Measurements from ENCODE around the gene CELSR1. TPM values are rescaled to one million over a fixed set of nuclear protein-coding genes. Genes with fewer than 3 reads are reported as not detected.

The CELSR1 gene
- total RNA-seq, 1 donor from 2014 or later, result 32.9 TPM

- H3K27ac ChIP-seq, result no peak overlapping the region
- H3K27me3 ChIP-seq, result no peaks in the 10 kb centered on the region
- no peaks in the 10 kb centered on the region for H3K36me3 ChIP-seq
- H3K4me3 ChIP-seq, result peak overlapping the region; percentile 26 to 32
- DNase-seq (ENCODE audit: extremely low spot score in 2 of 2), result no peak
- intact Hi-C loops (cut with DNase I), result no loop called here
- no peaks in the 10 kb centered on the region for H3K9me3 ChIP-seq
- TF ChIP-seq POLR2A (IDR thresholded peaks at IDR 0.05) (no peak), CTCF (IDR thresholded peaks at IDR 0.05) (no peak), POLR2AphosphoS5 (IDR thresholded peaks at IDR 0.05; ENCODE audit: insufficient read depth in 1 of 2, low read depth in 1 of 2) (no peak)
- H3K4me1 ChIP-seq, result no peaks in the 10 kb centered on the region
These were observed 105.0 kb downstream of the CELSR1 start for GRCh38 chr22:46432164-46433068.

- Histone ChIP-seq H3K27me3 (no peaks in the 10 kb centered on the region), H3K4me1 (no peaks in the 10 kb centered on the region), H3K27ac (no peak overlapping the region), H3K36me3 (no peaks in the 10 kb centered on the region), H3K4me3 (no peak overlapping the region), H3K9me3 (no peaks in the 10 kb centered on the region)
- no peak for TF ChIP-seq POLR2AphosphoS5 (IDR thresholded peaks at IDR 0.05; ENCODE audit: insufficient read depth in 1 of 2, low read depth in 1 of 2)
- TF ChIP-seq POLR2A (IDR thresholded peaks at IDR 0.05), result no peak
- no peak for TF ChIP-seq CTCF (IDR thresholded peaks at IDR 0.05)
- intact Hi-C loops (cut with DNase I), result no loop called here
- no peak for DNase-seq (ENCODE audit: extremely low spot score in 2 of 2)
These were observed 106.2 kb downstream of the CELSR1 start for GRCh38 chr22:46430961-46431838.

- H3K4me3 ChIP-seq, result no peak overlapping the region
- no peaks in the 10 kb centered on the region for H3K4me1 ChIP-seq
- no peaks in the 10 kb centered on the region for H3K9me3 ChIP-seq
- no peak for DNase-seq (ENCODE audit: extremely low spot score in 2 of 2)
- H3K27me3 ChIP-seq, result no peaks in the 10 kb centered on the region
- intact Hi-C loops (cut with DNase I), result no loop called here
- no peak overlapping the region for H3K27ac ChIP-seq
- no peaks in the 10 kb centered on the region for H3K36me3 ChIP-seq
- TF ChIP-seq CTCF (IDR thresholded peaks at IDR 0.05), result no peak
- TF ChIP-seq POLR2AphosphoS5 (IDR thresholded peaks at IDR 0.05; ENCODE audit: insufficient read depth in 1 of 2, low read depth in 1 of 2), result no peak
- TF ChIP-seq POLR2A (IDR thresholded peaks at IDR 0.05), result no peak
These were observed 108.0 kb downstream of the CELSR1 start for GRCh38 chr22:46429325-46429853.

- no peaks in the 10 kb centered on the region for H3K27me3 ChIP-seq
- intact Hi-C loops (cut with DNase I), result no loop called here
- no peak overlapping the region for H3K4me3 ChIP-seq
- H3K9me3 ChIP-seq, result no peaks in the 10 kb centered on the region
- no peak overlapping the region for H3K27ac ChIP-seq
- DNase-seq (ENCODE audit: extremely low spot score in 2 of 2), result no peak
- TF ChIP-seq CTCF (IDR thresholded peaks at IDR 0.05) (no peak), POLR2A (IDR thresholded peaks at IDR 0.05) (no peak), POLR2AphosphoS5 (IDR thresholded peaks at IDR 0.05; ENCODE audit: insufficient read depth in 1 of 2, low read depth in 1 of 2) (no peak)
- H3K36me3 ChIP-seq, result no peaks in the 10 kb centered on the region
- no peaks in the 10 kb centered on the region for H3K4me1 ChIP-seq
These were observed 108.7 kb downstream of the CELSR1 start for GRCh38 chr22:46428602-46429324.

Measured in vagina (tissue), 2 donors.